DMS53 treated with DMSO at 0.1 percent for 48 hours (cell line): Measurements from ENCODE around the gene STRC.
"Not testable (repeated sequence)": the region's sequence is repeated elsewhere in the genome, so short reads cannot be mapped to it uniquely, and the experiment has no call there.

ENCODE experiments used
- DNase-seq: peaks from one replicate; lab custom pipeline; 2025; ENCODE audit not compliant: unreplicated experiment; lab: John Stamatoyannopoulos, UW

Gene STRC

GRCh38 chr15:43618700-43619099, at the start of gene STRC:
TSS of gene STRC (minus strand) at chr15:43618800. CDS start at chr15:43618722, 78 bp downstream.
- not testable (repeated sequence) for DNase-seq

GRCh38 chr15:43666177-43666576, 47.6 kb upstream of the STRC start:
- not testable (repeated sequence) for DNase-seq

- not testable (repeated sequence) for DNase-seq
Observed at GRCh38 chr15:43663333-43663732, 44.7 kb upstream of the STRC start.

GRCh38 chr15:43662293-43662692, 43.7 kb upstream of the STRC start:
- DNase-seq, result not testable (repeated sequence)

GRCh38 chr15:43659727-43660126, 41.1 kb upstream of the STRC start:
- DNase-seq, result not testable (repeated sequence)

- not testable (repeated sequence) for DNase-seq
Observed at GRCh38 chr15:43649430-43649926, 30.9 kb upstream of the STRC start.

GRCh38 chr15:43648649-43649429, 30.2 kb upstream of the STRC start, which contains the start of gene CATSPER2:
TSS of gene CATSPER2 (minus strand) at chr15:43648844. CDS start at chr15:43648061, 783 bp downstream.
- no peak for DNase-seq

- not testable (repeated sequence) for DNase-seq
Observed at GRCh38 chr15:43638464-43639204, 20.0 kb upstream of the STRC start.

GRCh38 chr15:43626937-43627336, 8.3 kb upstream of the STRC start:
- not testable (repeated sequence) for DNase-seq

- no peak for DNase-seq
Observed at GRCh38 chr15:43625106-43625505, 6.5 kb upstream of the STRC start.

- not testable (repeated sequence) for DNase-seq
Observed at GRCh38 chr15:43622068-43622799, 3.6 kb upstream of the STRC start.

GRCh38 chr15:43617750-43618149, 850 bp downstream of the STRC start:
- DNase-seq, result not testable (repeated sequence)

- peak; percentile 3 for DNase-seq
Observed at GRCh38 chr15:43602233-43602632, 16.4 kb downstream of the STRC start.

- not testable (repeated sequence) for DNase-seq
Observed at GRCh38 chr15:43600200-43600599, 18.4 kb downstream of the STRC start.

- not testable (repeated sequence) for DNase-seq
Observed at GRCh38 chr15:43599131-43599530, 19.5 kb downstream of the STRC start.

- not testable (repeated sequence) for DNase-seq
Observed at GRCh38 chr15:43593328-43594190, 25.0 kb downstream of the STRC start, which contains the start of gene CKMT1B. TSS of gene CKMT1B (plus strand) at chr15:43594027. CDS start at chr15:43594219, 192 bp downstream.

- not testable (repeated sequence) for DNase-seq
Observed at GRCh38 chr15:43592841-43593240, 25.8 kb downstream of the STRC start.

GRCh38 chr15:43589778-43590466, 28.7 kb downstream of the STRC start, which contains the start of gene PPIP5K1:
TSS of gene PPIP5K1 (minus strand) at chr15:43590208. CDS start at chr15:43584504, 5,704 bp downstream.
- not testable (repeated sequence) for DNase-seq

- DNase-seq, result not testable (repeated sequence)
Observed at GRCh38 chr15:43574607-43575006, 44.0 kb downstream of the STRC start.
